Tibial nerve (tissue), 4 donors: Measurements from ENCODE around the gene RAPGEF5.

ENCODE experiments used
- CTCF ChIP-seq, 5 experiments: fragments of 200-600 bp in 3 of 5; fragments of 450-650 bp in 2 of 5; sonication (generic) in 3 of 5; IDR thresholded peaks; one replicate each; pipeline ENCODE4 v1.5.1; 2016 to 2019; ENCODE audit warnings: antibody characterized with exemption in 5 of 5, mild to moderate bottlenecking in 3 of 5, moderate library complexity in 2 of 5
- EP300 ChIP-seq, 2 donors: sonication (generic); formaldehyde crosslinking; IDR thresholded peaks; one replicate each; pipeline ENCODE4 v1.6.1; 2017; ENCODE audit warnings: antibody characterized with exemption in 2 of 2, mild to moderate bottlenecking in 1 of 2

GRCh38 chr7:22361320-22361719, 4.4 kb upstream of the RAPGEF5 start:
- no peak for TF ChIP-seq CTCF (IDR thresholded peaks at IDR 0.05)
- TF ChIP-seq EP300 (IDR thresholded peaks at IDR 0.05), result no peak
